HUES64 (cell line): ENCODE measurements around the gene CNTFR.

Experiments
- H3K27ac ChIP-seq: 2 replicates; pipeline ENCODE4 v1.7.0; 2013; ENCODE audit warnings: low read depth, low read length, inconsistent platforms
- H3K27me3 ChIP-seq: 2 replicates; pipeline ENCODE4 v1.6.1; 2013; ENCODE audit warnings: mild to moderate bottlenecking, low read length; ENCODE audit not compliant: insufficient read depth
- H3K36me3 ChIP-seq: 2 replicates; pipeline ENCODE4 v1.6.1; 2013; ENCODE audit warnings: mild to moderate bottlenecking, low read length; ENCODE audit not compliant: insufficient read depth
- H3K4me1 ChIP-seq: 2 replicates; pipeline ENCODE4 v1.6.1; 2013; ENCODE audit warnings: mild to moderate bottlenecking, low read length, moderate library complexity; ENCODE audit not compliant: insufficient read depth
- H3K4me3 ChIP-seq: 2 replicates; pipeline ENCODE4 v1.5.1; 2013; ENCODE audit warnings: mild to moderate bottlenecking, low read length, moderate library complexity
- H3K9ac ChIP-seq: 2 replicates; pipeline ENCODE4 v1.6.1; 2013; ENCODE audit warnings: mild to moderate bottlenecking, low read depth, low read length
- H3K9me3 ChIP-seq: 2 replicates; pipeline ENCODE4 v1.6.1; 2013; ENCODE audit warnings: low read depth, low read length; ENCODE audit not compliant: insufficient read depth
- WGBS: fragments of 150-250, 120-280 bp; methylation state at CpG from one replicate; pipeline ENCODE4 v1.1.7; 2013; ENCODE audit warnings: missing lambda C conversion rate; 5-methylcytosine and 5-hydroxymethylcytosine counted together

Gene CNTFR

GRCh38 chr9:34600908-34601307 lies 11.4 kb upstream of the CNTFR start:
- no peak overlapping the region for H3K4me3 ChIP-seq
- WGBS, result 86% methylated on average over 1 of the region's 1 CpG
- no peak overlapping the region for H3K9ac ChIP-seq
- H3K4me1 ChIP-seq, result 0 out of 2 replicates have a peak, but pooled peaks cover 2% of the 10 kb centered on the region
- H3K27ac ChIP-seq, result no peak overlapping the region
- peaks cover 6% of the 10 kb centered on the region; the same call in 1 of the 2 replicates for H3K27me3 ChIP-seq
- no peaks in the 10 kb centered on the region for H3K9me3 ChIP-seq
- no peaks in the 10 kb centered on the region for H3K36me3 ChIP-seq

GRCh38 chr9:34599546-34599945 lies 10.0 kb upstream of the CNTFR start:
- Histone ChIP-seq H3K9me3 (no peaks in the 10 kb centered on the region), H3K4me1 (0 out of 2 replicates have a peak, but pooled peaks cover 2% of the 10 kb centered on the region), H3K36me3 (no peaks in the 10 kb centered on the region), H3K27ac (no peak overlapping the region), H3K9ac (no peak overlapping the region), H3K27me3 (peaks cover 6% of the 10 kb centered on the region; the same call in 1 of the 2 replicates), H3K4me3 (no peak overlapping the region)
- WGBS, result 50% methylated on average over 1 of the region's 1 CpG

GRCh38 chr9:34594177-34594576 lies 4.7 kb upstream of the CNTFR start:
- no peak overlapping the region for H3K27ac ChIP-seq
- H3K9ac ChIP-seq, result no peak overlapping the region
- H3K9me3 ChIP-seq, result no peaks in the 10 kb centered on the region
- peaks cover 60% of the 10 kb centered on the region for H3K27me3 ChIP-seq
- H3K36me3 ChIP-seq, result no peaks in the 10 kb centered on the region
- WGBS, result 91% methylated on average over 7 of the region's 9 CpGs
- no peak overlapping the region for H3K4me3 ChIP-seq
- peaks cover 11% of the 10 kb centered on the region for H3K4me1 ChIP-seq

- Histone ChIP-seq H3K36me3 (no peaks in the 10 kb centered on the region), H3K4me1 (peaks cover 17% of the 10 kb centered on the region), H3K9ac (no peak overlapping the region), H3K27ac (no peak overlapping the region), H3K4me3 (peak overlapping the region; percentile 30), H3K9me3 (no peaks in the 10 kb centered on the region), H3K27me3 (peaks cover 71% of the 10 kb centered on the region)
- 7% methylated on average over 26 of the region's 26 CpGs for WGBS
Observed at GRCh38 chr9:34592895-34593601, 3.5 kb upstream of the CNTFR start.

- Histone ChIP-seq H3K9ac (no peak overlapping the region), H3K27ac (no peak overlapping the region), H3K4me3 (no peak overlapping the region; the same call in 1 of the 2 replicates), H3K36me3 (no peaks in the 10 kb centered on the region), H3K9me3 (no peaks in the 10 kb centered on the region), H3K4me1 (peaks cover 17% of the 10 kb centered on the region), H3K27me3 (peaks cover 80% of the 10 kb centered on the region)
- WGBS, result 32% methylated on average over 16 of the region's 16 CpGs
Observed at GRCh38 chr9:34591917-34592866, 2.7 kb upstream of the CNTFR start.

- Histone ChIP-seq H3K9me3 (no peaks in the 10 kb centered on the region), H3K4me3 (peak overlapping the region; percentile 56), H3K27me3 (peaks cover 88% of the 10 kb centered on the region), H3K4me1 (peaks cover 22% of the 10 kb centered on the region), H3K36me3 (no peaks in the 10 kb centered on the region), H3K27ac (no peak overlapping the region), H3K9ac (no peak overlapping the region)
- WGBS, result 1% methylated on average over 60 of the region's 60 CpGs
Observed at GRCh38 chr9:34591248-34591916, 1.9 kb upstream of the CNTFR start.

GRCh38 chr9:34590381-34591247 lies 1.1 kb upstream of the CNTFR start:
- Histone ChIP-seq H3K9me3 (no peaks in the 10 kb centered on the region), H3K4me3 (peak overlapping the region; percentile 56)

GRCh38 chr9:34588671-34589635 lies 571 bp downstream of the CNTFR start:
- Histone ChIP-seq H3K27me3 (peaks cover 100% of the 10 kb centered on the region), H3K4me3 (peak overlapping the region; percentile 56), H3K9me3 (no peaks in the 10 kb centered on the region), H3K9ac (no peak overlapping the region), H3K4me1 (peaks cover 37% of the 10 kb centered on the region), H3K27ac (no peak overlapping the region), H3K36me3 (no peaks in the 10 kb centered on the region)
- WGBS, result 1% methylated on average over 86 of the region's 86 CpGs

More at GRCh38 chr9:34590381-34591247, 1.1 kb upstream of the CNTFR start:
- peak overlapping the region; percentile 21; the same call in 1 of the 2 replicates for H3K9ac ChIP-seq
- WGBS, result 3% methylated on average over 39 of the region's 40 CpGs
- no peaks in the 10 kb centered on the region for H3K36me3 ChIP-seq
- H3K27me3 ChIP-seq, result peaks cover 96% of the 10 kb centered on the region
- no peak overlapping the region for H3K27ac ChIP-seq
- H3K4me1 ChIP-seq, result peaks cover 30% of the 10 kb centered on the region

GRCh38 chr9:34587271-34587670 lies 2.3 kb downstream of the CNTFR start:
- H3K36me3 ChIP-seq, result no peaks in the 10 kb centered on the region
- H3K27me3 ChIP-seq, result peaks cover 100% of the 10 kb centered on the region
- no peak overlapping the region for H3K27ac ChIP-seq
- 85% methylated on average over 2 of the region's 2 CpGs for WGBS
- H3K9ac ChIP-seq, result no peak overlapping the region
- no peaks in the 10 kb centered on the region for H3K9me3 ChIP-seq
- peaks cover 32% of the 10 kb centered on the region for H3K4me1 ChIP-seq
- no peak overlapping the region for H3K4me3 ChIP-seq
